Testis (tissue), 2 donors: ENCODE results near the gene GPD1L.

Experiments used
- POLR2A ChIP-seq: fragments of 450-650 bp; IDR thresholded peaks from one replicate; pipeline ENCODE4 v1.6.1; 2017; ENCODE audit warnings: antibody characterized with exemption, mild to moderate bottlenecking, moderate library complexity
- TF ChIP-seq, protein P1 (sequence below), 3 experiments: fragments of 450-650 bp in 2 of 3; fragments of 200-600 bp in 1 of 3; sonication (generic) in 1 of 3; IDR thresholded peaks; one replicate each; pipeline ENCODE4 v1.5.1; 2016 to 2019; ENCODE audit warnings: antibody characterized with exemption in 3 of 3, mild to moderate bottlenecking in 2 of 3, moderate library complexity in 1 of 3

DNA sequence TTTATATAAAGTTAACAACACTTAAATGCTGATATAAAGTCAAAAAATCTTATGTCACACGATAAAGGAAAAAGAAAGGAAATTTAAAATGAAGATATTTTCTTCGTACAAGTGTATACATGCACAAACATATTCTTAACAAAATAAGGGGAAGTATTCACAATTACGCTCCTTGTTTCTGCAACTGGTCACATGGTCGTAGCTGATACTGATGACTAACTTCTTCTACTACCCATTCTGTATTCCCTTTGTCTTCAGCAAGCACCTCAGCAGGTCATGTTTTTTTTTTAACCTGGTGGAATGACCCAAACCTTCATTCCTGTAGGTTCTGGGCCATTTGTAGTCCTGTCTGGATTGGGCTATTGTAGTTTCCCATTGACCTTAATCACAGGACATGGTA, 102.0 kb downstream of the GPD1L start:
- TF ChIP-seq, protein P1, sequence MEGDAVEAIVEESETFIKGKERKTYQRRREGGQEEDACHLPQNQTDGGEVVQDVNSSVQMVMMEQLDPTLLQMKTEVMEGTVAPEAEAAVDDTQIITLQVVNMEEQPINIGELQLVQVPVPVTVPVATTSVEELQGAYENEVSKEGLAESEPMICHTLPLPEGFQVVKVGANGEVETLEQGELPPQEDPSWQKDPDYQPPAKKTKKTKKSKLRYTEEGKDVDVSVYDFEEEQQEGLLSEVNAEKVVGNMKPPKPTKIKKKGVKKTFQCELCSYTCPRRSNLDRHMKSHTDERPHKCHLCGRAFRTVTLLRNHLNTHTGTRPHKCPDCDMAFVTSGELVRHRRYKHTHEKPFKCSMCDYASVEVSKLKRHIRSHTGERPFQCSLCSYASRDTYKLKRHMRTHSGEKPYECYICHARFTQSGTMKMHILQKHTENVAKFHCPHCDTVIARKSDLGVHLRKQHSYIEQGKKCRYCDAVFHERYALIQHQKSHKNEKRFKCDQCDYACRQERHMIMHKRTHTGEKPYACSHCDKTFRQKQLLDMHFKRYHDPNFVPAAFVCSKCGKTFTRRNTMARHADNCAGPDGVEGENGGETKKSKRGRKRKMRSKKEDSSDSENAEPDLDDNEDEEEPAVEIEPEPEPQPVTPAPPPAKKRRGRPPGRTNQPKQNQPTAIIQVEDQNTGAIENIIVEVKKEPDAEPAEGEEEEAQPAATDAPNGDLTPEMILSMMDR (IDR thresholded peaks at IDR 0.05): no peak
- no peak for TF ChIP-seq POLR2A
